HepG2 (cell line): Measurements from ENCODE around the gene RAB24.

ENCODE experiments used
- RFXAP ChIP-seq: sonication (generic); formaldehyde crosslinking; IDR thresholded peaks from 2 replicates; pipeline ENCODE4 v1.4.0; 2020; ENCODE audit warnings: missing genetic modification reagents, borderline replicate concordance
- TF ChIP-seq, protein P1 (sequence below): sonication (generic); formaldehyde crosslinking; IDR thresholded peaks from 2 replicates; pipeline ENCODE4 v1.4.0; 2020; ENCODE audit warnings: low read depth, missing genetic modification reagents

DNA sequence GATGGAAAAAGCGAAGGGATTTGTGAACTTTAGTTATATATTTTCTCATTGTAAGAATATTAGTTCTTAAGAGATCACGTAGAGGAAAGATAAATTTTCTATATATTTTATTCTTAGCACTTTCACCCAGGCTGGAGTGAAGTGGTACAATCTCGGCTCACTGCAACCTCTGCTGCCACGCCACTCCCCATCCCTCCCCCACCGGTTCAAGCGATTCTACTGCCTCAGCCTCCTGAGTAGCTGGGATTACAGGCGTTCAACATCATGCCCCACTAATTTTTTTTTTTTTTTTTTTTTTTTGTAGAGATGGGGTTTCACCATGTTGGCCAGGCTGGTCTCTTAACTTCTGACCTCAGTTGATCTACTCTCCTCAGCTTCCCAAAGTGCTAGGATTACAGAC lies 42.6 kb downstream of the RAB24 start:
- TF ChIP-seq, protein P1, sequence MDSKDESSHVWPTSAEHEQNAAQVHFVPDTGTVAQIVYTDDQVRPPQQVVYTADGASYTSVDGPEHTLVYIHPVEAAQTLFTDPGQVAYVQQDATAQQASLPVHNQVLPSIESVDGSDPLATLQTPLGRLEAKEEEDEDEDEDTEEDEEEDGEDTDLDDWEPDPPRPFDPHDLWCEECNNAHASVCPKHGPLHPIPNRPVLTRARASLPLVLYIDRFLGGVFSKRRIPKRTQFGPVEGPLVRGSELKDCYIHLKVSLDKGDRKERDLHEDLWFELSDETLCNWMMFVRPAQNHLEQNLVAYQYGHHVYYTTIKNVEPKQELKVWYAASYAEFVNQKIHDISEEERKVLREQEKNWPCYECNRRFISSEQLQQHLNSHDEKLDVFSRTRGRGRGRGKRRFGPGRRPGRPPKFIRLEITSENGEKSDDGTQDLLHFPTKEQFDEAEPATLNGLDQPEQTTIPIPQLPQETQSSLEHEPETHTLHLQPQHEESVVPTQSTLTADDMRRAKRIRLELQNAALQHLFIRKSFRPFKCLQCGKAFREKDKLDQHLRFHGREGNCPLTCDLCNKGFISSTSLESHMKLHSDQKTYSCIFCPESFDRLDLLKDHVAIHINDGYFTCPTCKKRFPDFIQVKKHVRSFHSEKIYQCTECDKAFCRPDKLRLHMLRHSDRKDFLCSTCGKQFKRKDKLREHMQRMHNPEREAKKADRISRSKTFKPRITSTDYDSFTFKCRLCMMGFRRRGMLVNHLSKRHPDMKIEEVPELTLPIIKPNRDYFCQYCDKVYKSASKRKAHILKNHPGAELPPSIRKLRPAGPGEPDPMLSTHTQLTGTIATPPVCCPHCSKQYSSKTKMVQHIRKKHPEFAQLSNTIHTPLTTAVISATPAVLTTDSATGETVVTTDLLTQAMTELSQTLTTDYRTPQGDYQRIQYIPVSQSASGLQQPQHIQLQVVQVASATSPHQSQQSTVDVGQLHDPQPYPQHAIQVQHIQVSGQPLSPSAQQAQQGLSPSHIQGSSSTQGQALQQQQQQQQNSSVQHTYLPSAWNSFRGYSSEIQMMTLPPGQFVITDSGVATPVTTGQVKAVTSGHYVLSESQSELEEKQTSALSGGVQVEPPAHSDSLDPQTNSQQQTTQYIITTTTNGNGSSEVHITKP (CRISPR knock-in tag) = no peak
- no peak for TF ChIP-seq RFXAP (CRISPR knock-in tag)
